Measurements from ENCODE around the gene TBC1D4. TPM values are rescaled to one million over a fixed set of nuclear protein-coding genes. Genes with fewer than 3 reads are reported as not detected.

TBC1D4 gene
- total RNA-seq, 1 experiment from 2014 or later: 15.1 TPM

DNA sequence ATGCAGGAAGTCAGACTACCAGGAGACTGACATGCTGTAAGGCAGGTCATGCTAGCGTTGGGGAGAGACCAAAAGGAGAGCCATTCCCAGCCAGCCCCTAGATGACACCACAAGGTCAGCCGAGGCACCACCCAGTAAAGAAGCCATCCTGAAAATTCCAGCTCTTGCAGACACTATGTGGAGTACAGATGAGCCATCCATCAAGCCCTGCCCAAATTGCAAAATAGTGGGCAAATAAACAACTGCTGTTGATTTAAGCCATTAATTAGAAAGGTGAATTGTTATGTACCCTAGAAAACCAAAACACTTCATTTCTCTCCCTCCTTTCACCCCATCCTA is 82.1 kb downstream of the TBC1D4 start:
- no peak overlapping the region for H3K27ac ChIP-seq (ENCODE audit: low read length)
- CTCF ChIA-PET: no interaction called here
- DNase-seq (no peak), ATAC-seq (no peak)
- H3K9ac ChIP-seq (ENCODE audit: low read length): no peak overlapping the region
- no peaks in the 10 kb centered on the region for H3K9me3 ChIP-seq (ENCODE audit: low read length)
- no peak overlapping the region for H3K4me3 ChIP-seq (ENCODE audit: low read length)
- no peaks in the 10 kb centered on the region for H3K36me3 ChIP-seq (ENCODE audit: low read depth, low read length)
- POLR2A ChIA-PET (ENCODE audit: unreplicated experiment): no interaction called here
- BruUV-seq (replicated peaks): no TSS peak
- no peaks in the 10 kb centered on the region for H3F3A ChIP-seq (ENCODE audit: low read length, unreplicated experiment)
- intact Hi-C loops (cut with micrococcal nuclease): no loop called here
- TF ChIP-seq, protein P1, sequence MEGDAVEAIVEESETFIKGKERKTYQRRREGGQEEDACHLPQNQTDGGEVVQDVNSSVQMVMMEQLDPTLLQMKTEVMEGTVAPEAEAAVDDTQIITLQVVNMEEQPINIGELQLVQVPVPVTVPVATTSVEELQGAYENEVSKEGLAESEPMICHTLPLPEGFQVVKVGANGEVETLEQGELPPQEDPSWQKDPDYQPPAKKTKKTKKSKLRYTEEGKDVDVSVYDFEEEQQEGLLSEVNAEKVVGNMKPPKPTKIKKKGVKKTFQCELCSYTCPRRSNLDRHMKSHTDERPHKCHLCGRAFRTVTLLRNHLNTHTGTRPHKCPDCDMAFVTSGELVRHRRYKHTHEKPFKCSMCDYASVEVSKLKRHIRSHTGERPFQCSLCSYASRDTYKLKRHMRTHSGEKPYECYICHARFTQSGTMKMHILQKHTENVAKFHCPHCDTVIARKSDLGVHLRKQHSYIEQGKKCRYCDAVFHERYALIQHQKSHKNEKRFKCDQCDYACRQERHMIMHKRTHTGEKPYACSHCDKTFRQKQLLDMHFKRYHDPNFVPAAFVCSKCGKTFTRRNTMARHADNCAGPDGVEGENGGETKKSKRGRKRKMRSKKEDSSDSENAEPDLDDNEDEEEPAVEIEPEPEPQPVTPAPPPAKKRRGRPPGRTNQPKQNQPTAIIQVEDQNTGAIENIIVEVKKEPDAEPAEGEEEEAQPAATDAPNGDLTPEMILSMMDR (conservative IDR thresholded peaks at IDR 0.05; ENCODE audit: low read depth, low read length): no peak
- TF ChIP-seq EZH2 (IDR thresholded peaks at IDR 0.05; ENCODE audit: low read length, unreplicated experiment) (no peak), EZH2phosphoT487 (IDR thresholded peaks at IDR 0.05; ENCODE audit: borderline replicate concordance, low read length) (no peak)
- no peak overlapping the region for H2AFZ ChIP-seq (ENCODE audit: low read length)
- no peaks in the 10 kb centered on the region for H3K4me1 ChIP-seq (ENCODE audit: insufficient read depth, low read length)
- no peak overlapping the region for H3K4me2 ChIP-seq (ENCODE audit: low read length)
- H4K20me1 ChIP-seq (ENCODE audit: low read length): no peaks in the 10 kb centered on the region
- no peaks in the 10 kb centered on the region for H3K27me3 ChIP-seq (ENCODE audit: low read length)
- no peaks in the 10 kb centered on the region for H3K9me2 ChIP-seq (replicated peaks; ENCODE audit: low read length)
- 0 out of 2 replicates have a peak, but pooled peaks cover 5% of the 10 kb centered on the region for H3K79me2 ChIP-seq (ENCODE audit: low read length)

DNA sequence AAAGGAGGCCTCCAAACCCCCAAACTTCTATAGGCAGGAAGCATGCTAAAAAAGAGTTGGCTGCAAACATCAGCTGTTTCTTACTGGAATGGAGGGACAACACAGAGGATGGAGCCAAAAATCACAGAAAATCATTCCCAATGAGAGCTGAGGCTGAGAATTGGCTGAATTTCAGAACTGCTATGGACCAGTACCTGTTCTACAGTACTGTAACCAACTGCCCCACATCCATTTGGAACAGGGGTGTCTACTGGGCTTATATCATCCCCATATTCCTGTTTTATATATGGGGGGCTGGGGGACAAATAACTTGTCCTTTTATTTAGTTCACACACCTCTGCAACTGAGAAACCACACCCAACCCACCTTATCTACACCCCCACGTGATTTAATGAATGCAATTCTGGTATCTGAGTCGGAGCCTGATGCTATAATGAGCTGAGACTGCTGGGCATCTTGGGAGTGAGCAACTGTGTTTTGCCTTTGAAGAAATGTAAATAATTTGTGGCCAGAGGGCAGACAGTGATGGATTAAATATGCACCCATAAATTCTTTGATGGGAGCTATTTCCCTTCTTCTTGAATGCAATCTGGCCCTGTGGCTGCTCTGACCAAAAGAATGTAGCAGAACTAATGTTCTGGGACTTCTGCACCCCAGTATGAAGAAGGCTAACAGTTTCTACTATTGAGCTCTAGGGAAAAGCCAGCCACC is 82.6 kb downstream of the TBC1D4 start:
- POLR2A ChIA-PET (ENCODE audit: unreplicated experiment): no interaction called here

DNA sequence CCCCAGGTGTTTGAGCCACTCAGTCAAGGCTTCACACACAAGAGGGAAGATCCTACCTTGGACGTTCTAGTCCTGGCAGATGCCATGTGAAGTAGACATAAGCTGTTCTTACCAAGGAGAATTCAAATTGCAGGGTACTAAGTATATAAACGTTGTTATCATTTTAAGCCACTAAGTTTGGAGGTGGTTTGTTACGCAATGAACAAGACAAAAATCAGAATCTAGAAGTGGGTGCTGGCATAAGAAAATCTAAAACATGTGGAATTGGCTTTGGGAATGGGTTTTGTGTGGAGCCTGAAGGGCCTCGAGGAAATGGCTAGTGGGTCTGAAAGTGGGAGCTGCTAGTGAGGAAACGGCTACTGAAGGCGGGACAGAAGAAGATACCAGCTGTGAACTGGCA is 83.9 kb downstream of the TBC1D4 start:
- intact Hi-C loops (cut with micrococcal nuclease): no loop called here
- Histone ChIP-seq H3K27ac (ENCODE audit: low read length) (no peak overlapping the region), H3K27me3 (ENCODE audit: low read length) (no peaks in the 10 kb centered on the region), H3K9me2 (replicated peaks; ENCODE audit: low read length) (no peaks in the 10 kb centered on the region), H3K36me3 (ENCODE audit: low read depth, low read length) (no peaks in the 10 kb centered on the region), H4K20me1 (ENCODE audit: low read length) (no peaks in the 10 kb centered on the region), H3F3A (ENCODE audit: low read length, unreplicated experiment) (no peaks in the 10 kb centered on the region), H3K9ac (ENCODE audit: low read length) (no peak overlapping the region), H3K4me1 (ENCODE audit: insufficient read depth, low read length) (no peaks in the 10 kb centered on the region), H3K9me3 (ENCODE audit: low read length) (no peaks in the 10 kb centered on the region), H3K4me3 (ENCODE audit: low read length) (no peak overlapping the region), H3K4me2 (ENCODE audit: low read length) (no peak overlapping the region), H3K79me2 (ENCODE audit: low read length) (0 out of 2 replicates have a peak, but pooled peaks cover 5% of the 10 kb centered on the region), H2AFZ (ENCODE audit: low read length) (no peak overlapping the region)
- POLR2A ChIA-PET (ENCODE audit: unreplicated experiment): no interaction called here
- no peak for TF ChIP-seq EZH2 (IDR thresholded peaks at IDR 0.05; ENCODE audit: low read length, unreplicated experiment)
- TF ChIP-seq, protein P1 (conservative IDR thresholded peaks at IDR 0.05; ENCODE audit: low read depth, low read length): no peak
- no peak for TF ChIP-seq EZH2phosphoT487 (IDR thresholded peaks at IDR 0.05; ENCODE audit: borderline replicate concordance, low read length)
- no peak for ATAC-seq
- BruUV-seq (replicated peaks): no TSS peak
- no peak for DNase-seq
- CTCF ChIA-PET: no interaction called here

More for the DNA sequence above, 82.6 kb downstream of the TBC1D4 start:
- BruUV-seq (replicated peaks): no TSS peak
- no peak overlapping the region for H2AFZ ChIP-seq (ENCODE audit: low read length)
- CTCF ChIA-PET: no interaction called here
- DNase-seq (no peak), ATAC-seq (no peak)
- no peak overlapping the region for H3K4me2 ChIP-seq (ENCODE audit: low read length)
- H3K9me3 ChIP-seq (ENCODE audit: low read length): no peaks in the 10 kb centered on the region
- intact Hi-C loops (cut with micrococcal nuclease): no loop called here
- H3K9me2 ChIP-seq (replicated peaks; ENCODE audit: low read length): no peaks in the 10 kb centered on the region
- H3K79me2 ChIP-seq (ENCODE audit: low read length): 0 out of 2 replicates have a peak, but pooled peaks cover 5% of the 10 kb centered on the region
- no peaks in the 10 kb centered on the region for H4K20me1 ChIP-seq (ENCODE audit: low read length)
- H3K4me3 ChIP-seq (ENCODE audit: low read length): no peak overlapping the region
- TF ChIP-seq, protein P1 (conservative IDR thresholded peaks at IDR 0.05; ENCODE audit: low read depth, low read length): no peak
- TF ChIP-seq EZH2phosphoT487 (IDR thresholded peaks at IDR 0.05; ENCODE audit: borderline replicate concordance, low read length) (no peak), EZH2 (IDR thresholded peaks at IDR 0.05; ENCODE audit: low read length, unreplicated experiment) (no peak)
- no peaks in the 10 kb centered on the region for H3F3A ChIP-seq (ENCODE audit: low read length, unreplicated experiment)
- H3K27me3 ChIP-seq (ENCODE audit: low read length): no peaks in the 10 kb centered on the region
- H3K27ac ChIP-seq (ENCODE audit: low read length): no peak overlapping the region
- no peaks in the 10 kb centered on the region for H3K36me3 ChIP-seq (ENCODE audit: low read depth, low read length)
- no peak overlapping the region for H3K9ac ChIP-seq (ENCODE audit: low read length)
- H3K4me1 ChIP-seq (ENCODE audit: insufficient read depth, low read length): no peaks in the 10 kb centered on the region
